Jurkat, Clone E6-1 (cell line): ENCODE data around the gene TM9SF2. TPM values are rescaled to one million over a fixed set of nuclear protein-coding genes. Genes with fewer than 3 reads are reported as not detected.
"Not testable (repeated sequence)": the region's sequence is repeated elsewhere in the genome, so short reads cannot be mapped to it uniquely, and the experiment has no call there.

Experiments used
- DNase-seq: peaks from one replicate; pipeline ENCODE4 v3.0.0-alpha.2; 2011; ENCODE audit warnings: low read depth, low spot score
- H3K4me3 ChIP-seq: 2 replicates; pipeline ENCODE4 v1.5.1; 2011; ENCODE audit warnings: mild to moderate bottlenecking, low read length, control low read depth, moderate library complexity
- polyA plus RNA-seq: library from polyadenylated mRNA; unstranded; fragments of >200 nt; gene quantifications from one replicate; pipeline ENCODE4 v1.2.1, GENCODE V29; 2012; ENCODE audit warnings: missing spikeins; ENCODE audit not compliant: insufficient read length, insufficient read depth

The TM9SF2 gene
- polyA plus RNA-seq = 50.0 TPM

- peak within 1 kb of the TSS; percentile 93 for H3K4me3 ChIP-seq
- peak; percentile 96 for DNase-seq
Observed at GRCh38 chr13:99501184-99501847, at the start of gene TM9SF2. TSS of gene TM9SF2 (plus strand) at chr13:99501472. CDS start at chr13:99501607, 135 bp downstream.

- no peak overlapping the region for H3K4me3 ChIP-seq
- no peak for DNase-seq
Observed at GRCh38 chr13:99454518-99455183, 46.6 kb upstream of the TM9SF2 start.

- H3K4me3 ChIP-seq = no peak overlapping the region
Observed at GRCh38 chr13:99459099-99459850, 42.0 kb upstream of the TM9SF2 start.

GRCh38 chr13:99460802-99461201, 40.5 kb upstream of the TM9SF2 start:
- DNase-seq, H3K4me3 ChIP-seq: not testable (repeated sequence)

More at GRCh38 chr13:99459099-99459850, 42.0 kb upstream of the TM9SF2 start:
- DNase-seq = no peak

- H3K4me3 ChIP-seq = no peak overlapping the region
- no peak for DNase-seq
Observed at GRCh38 chr13:99463646-99464397, 37.5 kb upstream of the TM9SF2 start.

- DNase-seq = no peak
- no peak overlapping the region for H3K4me3 ChIP-seq
Observed at GRCh38 chr13:99464441-99464949, 36.8 kb upstream of the TM9SF2 start.

GRCh38 chr13:99465454-99465853, 35.8 kb upstream of the TM9SF2 start:
- DNase-seq = no peak
- H3K4me3 ChIP-seq = no peak overlapping the region

- DNase-seq = no peak
- H3K4me3 ChIP-seq = no peak overlapping the region
Observed at GRCh38 chr13:99467764-99468163, 33.5 kb upstream of the TM9SF2 start.

- DNase-seq = no peak
- H3K4me3 ChIP-seq = no peak overlapping the region
Observed at GRCh38 chr13:99469041-99469440, 32.2 kb upstream of the TM9SF2 start.

GRCh38 chr13:99470027-99470426, 31.2 kb upstream of the TM9SF2 start:
- no peak for DNase-seq
- H3K4me3 ChIP-seq = no peak overlapping the region

- no peak for DNase-seq
- H3K4me3 ChIP-seq = no peak overlapping the region
Observed at GRCh38 chr13:99471221-99472121, 29.8 kb upstream of the TM9SF2 start.

GRCh38 chr13:99472122-99472440, 29.2 kb upstream of the TM9SF2 start:
- no peak for DNase-seq
- no peak overlapping the region for H3K4me3 ChIP-seq

- no peak for DNase-seq
- no peak overlapping the region for H3K4me3 ChIP-seq
Observed at GRCh38 chr13:99473515-99473914, 27.8 kb upstream of the TM9SF2 start.

GRCh38 chr13:99476648-99477047, 24.6 kb upstream of the TM9SF2 start:
- DNase-seq = no peak
- H3K4me3 ChIP-seq = no peak overlapping the region

- H3K4me3 ChIP-seq = no peak overlapping the region
- no peak for DNase-seq
Observed at GRCh38 chr13:99477493-99477892, 23.8 kb upstream of the TM9SF2 start.

GRCh38 chr13:99481366-99481765, 19.9 kb upstream of the TM9SF2 start:
- DNase-seq = no peak

GRCh38 chr13:99484473-99484872, 16.8 kb upstream of the TM9SF2 start:
- peak; percentile 60 for DNase-seq

More at GRCh38 chr13:99481366-99481765, 19.9 kb upstream of the TM9SF2 start:
- no peak overlapping the region for H3K4me3 ChIP-seq

GRCh38 chr13:99486996-99487395, 14.3 kb upstream of the TM9SF2 start:
- H3K4me3 ChIP-seq = no peak overlapping the region
- no peak for DNase-seq

More at GRCh38 chr13:99484473-99484872, 16.8 kb upstream of the TM9SF2 start:
- no peak overlapping the region for H3K4me3 ChIP-seq
